ENCODE measurements around the gene TRIM72.
"Not testable (repeated sequence)": the region's sequence is repeated elsewhere in the genome, so short reads cannot be mapped to it uniquely, and the experiment has no call there.

TRIM72 gene

DNA sequence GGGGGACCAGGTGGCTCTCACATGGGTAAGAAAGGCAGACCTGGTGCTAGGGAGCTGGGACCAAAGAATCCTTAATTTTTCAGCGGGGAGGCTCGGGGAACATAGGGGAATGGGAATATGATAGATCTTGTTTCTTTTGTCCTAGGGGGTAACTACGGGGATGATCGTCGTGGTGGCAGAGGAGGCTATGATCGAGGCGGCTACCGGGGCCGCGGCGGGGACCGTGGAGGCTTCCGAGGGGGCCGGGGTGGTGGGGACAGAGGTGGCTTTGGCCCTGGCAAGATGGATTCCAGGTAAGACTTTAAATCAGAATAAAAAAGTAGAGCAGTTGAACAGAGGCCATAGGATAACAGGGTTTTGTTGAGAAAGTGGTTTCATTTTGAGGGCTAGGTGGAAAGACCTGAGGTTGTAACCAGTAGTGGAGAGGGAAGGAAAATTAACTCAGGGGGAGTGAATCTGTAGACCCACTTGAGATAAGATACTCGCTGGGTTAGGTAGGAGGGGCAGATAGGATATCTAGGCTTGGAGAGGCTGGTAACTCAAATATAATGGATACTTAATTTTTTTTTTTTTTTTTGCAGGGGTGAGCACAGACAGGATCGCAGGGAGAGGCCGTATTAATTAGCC, 23.0 kb upstream of the TRIM72 start:
- DNase-seq (ENCODE audit: low read depth in 2 of 2) = no peak

DNA sequence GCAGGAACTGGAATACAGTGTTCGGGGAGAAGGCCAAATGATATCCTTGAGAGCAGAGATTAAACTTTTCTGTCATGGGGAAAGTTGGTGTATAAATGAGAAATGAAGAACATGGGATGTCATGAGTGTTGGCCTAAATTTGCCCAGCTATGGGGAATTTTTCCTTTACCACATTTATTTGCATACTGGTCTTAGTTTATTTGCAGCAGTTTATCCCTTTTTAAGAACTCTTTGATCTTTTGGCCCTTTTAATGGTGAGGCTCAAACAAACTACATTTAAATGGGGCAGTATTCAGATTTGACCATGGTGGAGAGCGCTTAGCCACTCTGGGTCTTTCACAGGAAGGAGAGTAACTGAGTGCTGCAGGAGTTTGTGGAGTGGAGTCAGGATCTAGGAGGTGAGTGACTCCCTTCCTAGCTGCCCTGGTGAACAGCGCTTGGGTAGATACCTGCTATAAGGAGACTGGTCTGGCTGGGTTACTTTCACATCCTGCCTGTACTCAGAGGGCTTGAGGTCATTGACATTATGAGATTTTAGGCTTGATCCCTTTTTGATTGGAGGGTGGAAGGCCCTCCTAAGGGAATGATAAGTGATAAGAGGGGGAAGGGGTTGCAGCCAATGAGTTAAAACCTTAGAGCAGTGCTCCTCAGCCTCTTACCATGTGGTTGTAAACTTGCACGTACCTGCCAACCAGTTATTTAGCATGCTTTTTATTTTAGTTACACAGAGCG, 22.1 kb upstream of the TRIM72 start:
- DNase-seq (ENCODE audit: low read depth in 2 of 2) = no peak

- no peak for DNase-seq (ENCODE audit: low read depth in 2 of 2)
Observed at GRCh38 chr16:31192856-31193642, 20.9 kb upstream of the TRIM72 start.

DNA sequence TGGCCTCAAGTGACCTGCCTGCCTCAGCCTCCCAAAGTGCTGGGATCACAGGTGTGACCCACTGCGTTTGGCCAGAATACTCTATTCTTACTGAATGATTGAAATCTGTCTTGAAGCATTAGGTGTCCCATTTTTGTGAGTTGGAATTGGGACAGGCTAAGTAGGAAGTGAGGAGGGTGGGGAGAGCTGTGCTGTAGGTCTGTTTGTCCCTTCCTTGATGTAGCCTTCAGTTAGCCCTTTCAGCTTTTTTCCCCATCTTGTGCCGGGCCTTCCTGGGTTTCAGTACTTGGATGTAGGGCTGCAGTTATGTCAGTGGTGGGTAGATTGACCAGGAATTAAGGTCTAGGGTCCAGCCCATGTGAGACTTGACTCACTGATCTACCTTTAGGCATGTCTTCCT, 20.0 kb upstream of the TRIM72 start:
- DNase-seq (ENCODE audit: low read depth in 2 of 2) = no peak

DNA sequence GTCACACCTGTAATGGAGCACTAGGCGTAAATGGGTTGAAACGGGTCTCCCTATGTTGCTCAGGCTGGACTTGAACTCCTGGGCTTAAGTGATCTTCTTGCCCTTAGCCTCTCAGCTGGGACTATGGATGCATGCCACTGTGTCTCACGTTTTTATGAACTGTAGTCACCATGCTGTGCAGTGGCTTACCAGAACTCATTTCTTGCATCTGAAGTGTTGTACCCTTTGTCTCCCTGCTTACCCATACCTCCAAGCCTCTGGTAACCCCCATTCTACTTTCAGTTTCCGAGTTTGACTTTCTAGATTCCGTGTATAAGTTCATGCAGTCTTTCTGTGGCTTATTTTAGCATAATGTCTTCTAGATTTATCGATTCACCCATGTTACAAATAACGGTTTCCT, 19.0 kb upstream of the TRIM72 start:
- DNase-seq (ENCODE audit: low read depth in 2 of 2) = no peak

DNA sequence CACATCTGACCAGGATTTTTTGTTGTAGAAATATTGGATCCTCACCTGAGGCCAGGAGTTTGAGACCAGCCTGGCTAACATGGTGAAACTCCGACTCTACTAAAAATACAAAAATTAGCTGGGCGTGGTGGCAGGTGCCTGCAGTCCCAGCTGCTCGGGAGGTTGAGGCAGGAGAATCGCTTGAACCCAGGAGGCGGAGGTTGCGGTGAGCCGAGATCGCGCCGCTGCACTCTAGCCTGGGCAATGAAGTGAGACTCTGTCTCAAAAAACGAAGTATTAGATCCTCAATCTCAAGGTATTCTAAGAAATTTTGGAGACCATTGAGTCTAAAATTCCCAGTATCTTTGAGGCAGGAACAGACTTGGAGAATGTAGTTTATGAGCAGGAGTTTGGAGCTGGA, 18.1 kb upstream of the TRIM72 start:
- not testable (repeated sequence) for DNase-seq (ENCODE audit: low read depth in 2 of 2)

- no peak for DNase-seq (ENCODE audit: low read depth in 2 of 2)
Observed at GRCh38 chr16:31196324-31197088, 17.4 kb upstream of the TRIM72 start.

DNA sequence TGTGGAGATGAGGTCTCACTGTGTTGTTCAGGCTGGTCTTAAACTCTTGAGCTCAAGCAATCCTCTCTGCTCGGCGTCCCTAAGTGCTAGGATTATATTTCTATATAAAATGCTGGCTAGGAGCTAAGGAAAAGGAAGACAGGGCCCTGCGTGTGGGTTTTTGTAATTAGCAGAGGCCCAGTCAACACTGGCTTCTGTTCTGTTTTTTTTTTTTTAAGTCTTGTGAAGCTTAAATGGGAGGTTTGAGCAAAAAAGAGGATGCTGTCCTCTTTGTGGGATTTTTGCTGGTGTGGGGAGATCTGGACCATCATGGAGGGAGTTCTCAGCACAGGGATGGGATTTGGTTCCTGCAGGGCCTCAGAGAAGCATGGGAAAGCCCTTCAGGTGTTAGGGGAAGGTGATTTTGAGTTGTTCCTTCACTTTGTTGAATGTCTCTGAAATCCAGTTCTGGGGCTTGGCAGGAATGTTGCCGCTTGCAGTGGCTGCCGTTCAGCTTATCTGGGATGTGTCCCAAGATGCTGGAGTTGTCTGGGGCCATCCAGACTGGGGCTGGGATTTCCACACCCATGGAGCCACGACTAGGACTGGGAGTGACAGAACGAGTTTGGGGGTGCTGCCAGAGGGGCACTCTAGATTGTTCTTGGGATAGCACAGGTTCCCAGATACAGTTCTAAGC, 15.6 kb upstream of the TRIM72 start:
- no peak for DNase-seq (ENCODE audit: low read depth in 2 of 2)

- DNase-seq (ENCODE audit: low read depth in 2 of 2) = no peak
Observed at GRCh38 chr16:31199430-31200041, 14.4 kb upstream of the TRIM72 start.

GRCh38 chr16:31200111-31200510, 13.8 kb upstream of the TRIM72 start:
- not testable (repeated sequence) for DNase-seq (ENCODE audit: low read depth in 2 of 2)

GRCh38 chr16:31200821-31201568, 12.9 kb upstream of the TRIM72 start:
- DNase-seq (ENCODE audit: low read depth in 2 of 2) = no peak

DNA sequence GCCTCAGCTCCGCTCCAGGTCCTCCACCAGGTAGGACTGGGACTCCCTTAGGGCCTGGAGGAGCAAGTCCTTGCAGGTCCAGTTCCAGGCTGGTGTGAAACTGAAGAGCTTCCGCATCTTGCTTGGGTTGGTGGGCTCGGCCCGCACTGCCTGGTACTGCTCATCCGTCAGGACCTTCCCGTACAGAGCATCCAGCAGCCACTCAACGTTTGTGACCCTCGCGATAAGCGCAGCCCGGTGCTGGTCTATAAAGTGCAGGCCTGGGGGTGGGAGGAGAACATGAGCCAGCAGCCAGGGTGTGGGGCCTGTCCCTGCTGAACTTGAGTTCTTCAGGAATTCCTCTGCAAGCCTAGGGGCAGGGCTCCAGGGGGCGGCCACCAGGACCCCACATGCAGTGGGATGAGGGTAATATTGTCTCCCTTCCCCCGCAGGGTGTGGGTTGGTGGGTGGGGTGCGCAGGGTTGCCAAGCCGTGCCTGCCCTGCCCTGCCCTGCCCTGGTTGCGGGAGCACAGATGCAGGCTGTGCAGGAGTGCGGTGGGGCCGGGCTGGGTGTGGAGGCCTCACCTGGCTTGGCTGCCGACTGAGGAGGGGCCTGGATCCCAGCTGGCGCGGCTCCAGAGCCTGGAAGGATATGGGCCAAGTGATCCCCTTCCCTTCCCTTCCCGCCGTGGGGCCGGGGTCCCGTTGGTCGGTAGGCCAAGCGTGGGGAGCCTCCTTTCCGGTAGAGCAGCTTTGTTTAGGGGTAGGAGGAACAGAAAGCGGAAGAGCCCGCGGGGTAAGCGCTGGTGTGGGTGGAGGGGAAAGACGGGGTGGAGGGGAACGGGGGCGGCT, 12.1 kb upstream of the TRIM72 start:
- no peak for DNase-seq (ENCODE audit: low read depth in 2 of 2)

DNA sequence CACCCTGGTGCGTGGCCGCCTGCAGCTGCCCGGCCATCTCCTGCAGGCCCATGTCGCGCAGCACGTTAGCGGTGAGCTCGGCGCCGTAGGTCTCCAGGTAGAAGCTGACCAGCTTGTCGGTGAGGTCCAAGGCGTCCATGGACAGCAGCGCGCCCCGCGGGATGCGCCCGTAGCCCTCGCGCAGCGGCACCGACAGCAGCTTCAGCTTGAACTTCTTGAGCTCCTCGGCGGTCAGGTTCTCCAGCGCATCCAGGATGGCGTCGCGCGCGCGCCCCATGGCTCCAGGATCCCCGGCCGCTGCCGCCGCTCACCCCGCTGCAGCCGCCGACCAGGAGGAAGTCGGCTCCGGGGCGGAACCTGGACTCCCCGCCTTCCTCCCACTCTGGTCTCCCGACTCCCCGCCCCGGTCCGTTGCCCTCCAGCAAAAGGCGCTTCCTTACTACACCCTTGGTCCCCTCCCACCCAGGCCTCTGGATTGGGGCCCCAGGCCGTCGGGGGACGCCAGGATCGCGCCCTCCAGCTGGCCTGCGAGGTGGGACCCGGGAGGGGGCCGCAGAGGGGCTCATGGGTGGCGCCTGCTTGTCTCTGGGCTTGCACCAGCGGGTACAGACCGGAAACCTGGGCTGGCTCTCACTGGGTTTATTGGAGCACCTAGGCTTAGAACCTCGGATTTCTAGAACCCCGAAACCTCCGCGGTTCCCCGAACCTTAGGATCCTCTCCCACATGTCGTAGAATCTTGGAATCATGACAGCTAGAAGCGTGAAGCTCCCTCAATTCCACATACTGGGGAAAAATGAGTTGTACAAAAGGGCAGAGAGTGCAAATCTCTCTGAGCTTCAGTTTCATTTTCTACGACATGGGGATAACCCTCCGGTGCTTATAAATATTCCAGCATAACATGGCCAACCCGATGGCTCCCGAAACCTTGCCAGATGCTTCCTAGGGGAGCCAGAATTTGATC, 11.2 kb upstream of the TRIM72 start, which contains the start of gene PYCARD:
Gene PYCARD (minus strand): TSS at position 347 of the 962 bp plus-strand sequence. CDS start 70 bp downstream, at position 277.
- no peak for DNase-seq (ENCODE audit: low read depth in 2 of 2)

GRCh38 chr16:31204871-31205666, 8.8 kb upstream of the TRIM72 start:
- DNase-seq (ENCODE audit: low read depth in 2 of 2) = no peak

DNA sequence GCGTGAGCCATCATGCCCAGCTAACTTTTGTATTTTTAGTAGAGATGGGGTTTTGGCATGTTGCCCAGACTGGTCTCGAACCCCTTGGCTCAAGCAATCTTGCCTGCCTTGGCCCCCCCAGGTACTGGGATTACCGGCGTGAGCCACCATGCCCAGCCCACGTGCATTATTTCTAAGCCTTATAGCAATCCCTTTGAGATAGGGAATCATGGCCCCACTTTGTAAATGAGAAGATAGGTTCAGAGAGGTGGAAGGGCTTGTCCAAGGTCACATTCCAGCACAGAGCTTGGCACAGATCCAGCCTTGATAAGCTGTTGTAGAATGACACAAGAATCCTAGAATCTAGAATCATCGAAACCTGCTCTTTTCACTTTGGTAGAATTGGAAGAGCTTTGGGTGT, 7.1 kb upstream of the TRIM72 start:
- no peak for DNase-seq (ENCODE audit: low read depth in 2 of 2)

GRCh38 chr16:31213342-31213741, 577 bp upstream of the TRIM72 start:
- DNase-seq (ENCODE audit: low read depth in 2 of 2) = no peak

- DNase-seq (ENCODE audit: low read depth in 2 of 2) = no peak
Observed at GRCh38 chr16:31214708-31215286, 878 bp downstream of the TRIM72 start.
